ENCODE results near the gene TDRD7.

The TDRD7 gene

DNA sequence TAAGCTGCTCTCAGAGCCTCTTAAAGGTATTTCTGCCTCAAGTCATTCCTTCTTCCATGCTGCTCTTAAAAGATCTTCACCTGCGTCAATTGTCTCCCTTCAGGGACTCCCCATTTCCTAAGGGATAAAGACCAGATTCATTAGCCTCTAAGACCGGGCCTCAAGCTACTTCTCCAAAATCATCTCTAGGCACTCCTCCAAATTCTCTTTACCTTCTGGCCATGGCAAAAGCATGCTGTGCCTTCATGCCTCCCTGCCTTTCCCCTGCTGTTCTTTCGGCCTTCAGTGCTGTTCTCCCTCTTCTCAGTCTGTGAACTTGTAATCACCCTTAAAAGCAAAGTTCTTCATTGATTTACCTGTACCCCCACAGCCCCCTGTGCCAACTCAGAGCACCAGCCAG is 93.9 kb downstream of the TDRD7 start:
- no peak for DNase-seq (ENCODE audit: low read depth in 4 of 4, low spot score in 1 of 4)

DNA sequence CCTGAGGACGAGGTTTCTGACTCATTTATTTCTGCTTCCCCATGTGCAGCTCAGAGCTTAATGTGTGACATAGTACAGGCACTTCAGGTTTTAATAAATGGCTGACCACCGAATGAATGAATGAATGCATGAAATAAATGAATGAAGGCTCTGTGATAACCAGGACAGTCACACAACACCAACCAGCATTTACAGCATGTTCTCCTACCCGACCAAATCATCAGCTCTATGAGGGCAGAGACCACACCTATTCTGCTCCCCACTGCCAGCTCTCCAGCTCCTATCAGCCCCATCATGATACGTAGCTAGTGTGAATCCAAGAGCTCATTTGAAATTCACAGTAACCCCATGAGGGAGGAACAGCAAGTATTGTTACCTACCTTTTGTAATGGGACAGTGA is 94.4 kb downstream of the TDRD7 start:
- no peak for DNase-seq (ENCODE audit: low read depth in 4 of 4, low spot score in 1 of 4)

DNA sequence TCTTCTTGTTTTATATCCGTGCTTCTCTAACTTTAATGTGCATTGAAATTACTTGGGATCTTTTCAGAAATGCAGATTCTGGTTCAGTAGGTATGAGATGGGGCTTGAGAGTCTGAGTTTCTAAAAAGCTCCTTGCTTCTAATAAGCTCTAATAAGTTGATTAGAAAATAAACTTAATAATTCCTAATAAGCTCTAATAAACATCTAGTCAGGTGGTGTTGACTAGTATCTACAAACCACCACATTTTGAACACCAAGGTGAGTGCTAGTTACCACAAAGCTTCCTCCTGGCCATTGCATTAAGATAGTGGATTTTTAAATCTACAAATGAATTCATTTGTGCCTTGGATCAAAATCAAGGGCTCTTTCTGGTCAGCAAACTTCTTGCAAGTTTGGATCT is 94.9 kb downstream of the TDRD7 start:
- DNase-seq (ENCODE audit: low read depth in 4 of 4, low spot score in 1 of 4) = no peak

DNA sequence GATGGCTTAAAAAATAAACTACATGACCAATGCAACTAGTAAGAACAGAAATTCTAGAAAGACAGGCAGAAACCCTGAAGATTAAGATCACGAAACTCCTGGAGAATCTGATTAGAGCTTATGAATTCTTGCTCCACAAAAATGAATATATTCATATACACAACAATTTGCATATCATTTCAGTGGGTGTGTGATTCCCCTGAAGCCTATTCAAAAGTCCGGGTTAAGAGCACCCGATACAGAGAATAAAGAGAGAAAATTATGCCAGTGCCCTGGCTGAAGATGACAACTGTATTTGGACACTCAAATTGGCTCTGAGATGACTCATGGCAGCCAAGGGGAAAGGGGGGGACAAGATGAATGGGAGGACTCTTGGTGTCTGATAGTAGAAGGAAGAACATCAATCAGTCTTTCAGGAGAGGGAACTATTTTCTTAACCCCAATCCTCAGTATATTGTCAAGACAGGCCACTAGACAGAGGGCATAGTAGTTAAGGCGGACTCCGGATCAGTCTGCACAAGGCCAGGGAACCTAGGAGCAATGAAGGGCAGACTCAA is 95.6 kb downstream of the TDRD7 start:
- DNase-seq (ENCODE audit: low read depth in 4 of 4, low spot score in 1 of 4) = no peak

DNA sequence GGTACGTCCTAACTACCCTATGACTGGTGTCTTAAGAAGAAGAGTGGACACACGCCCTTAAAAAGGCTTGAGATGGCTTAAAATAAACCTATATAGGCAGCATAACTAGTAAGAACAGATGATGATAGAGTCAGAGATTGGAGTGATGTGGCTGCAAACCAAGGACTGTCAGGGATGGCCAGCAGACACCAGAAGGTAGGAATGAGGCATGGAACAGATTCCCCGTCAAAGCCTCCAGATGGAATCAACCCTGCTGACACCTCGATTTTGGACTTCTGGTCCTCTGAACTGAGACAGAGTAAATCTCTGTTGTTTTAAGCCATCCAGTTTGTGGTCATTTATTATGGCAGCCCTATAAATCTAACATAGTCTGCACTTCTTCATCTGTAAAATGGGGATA is 97.0 kb downstream of the TDRD7 start:
- no peak for DNase-seq (ENCODE audit: low read depth in 4 of 4, low spot score in 1 of 4)

GRCh38 chr9:97510797-97511654 is 99.1 kb downstream of the TDRD7 start:
- no peak for DNase-seq (ENCODE audit: low read depth in 4 of 4, low spot score in 1 of 4)

DNA sequence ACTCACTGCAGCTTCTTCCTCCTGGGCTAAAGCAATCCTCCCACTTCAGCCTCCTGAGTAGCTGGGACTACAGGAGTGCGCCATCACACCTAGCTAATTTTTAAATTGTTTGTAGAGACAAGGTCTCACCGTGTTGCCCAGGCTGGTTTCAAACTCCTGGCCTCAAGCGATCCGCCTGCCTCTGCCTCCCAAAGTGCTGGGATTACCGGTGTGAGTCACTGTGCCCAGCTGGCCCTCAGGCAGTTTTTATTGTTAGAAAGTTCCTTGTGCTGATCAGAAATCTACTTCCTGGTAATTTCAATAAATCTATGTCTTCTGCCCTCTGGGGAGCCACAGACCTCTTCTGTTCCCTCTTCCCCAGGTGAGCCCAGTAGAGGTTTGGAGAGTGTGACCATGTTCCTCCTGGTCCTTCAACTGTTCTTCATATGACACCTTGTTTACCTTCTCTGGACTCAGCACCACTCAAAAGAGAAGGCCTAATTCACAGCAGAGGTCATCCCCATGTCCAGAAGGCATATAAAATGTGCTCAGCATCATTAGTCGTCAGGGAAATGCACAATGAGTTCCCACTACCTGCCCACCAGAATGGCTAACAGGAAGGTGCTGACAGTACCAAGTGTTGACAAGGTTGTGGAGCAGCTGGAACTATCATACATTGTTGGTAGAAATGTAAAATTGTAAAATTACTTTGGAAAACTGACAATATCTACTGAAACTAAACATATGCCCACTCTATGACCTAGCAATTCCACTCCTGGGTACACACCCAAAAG is 99.9 kb downstream of the TDRD7 start:
- DNase-seq (ENCODE audit: low read depth in 4 of 4, low spot score in 1 of 4) = no peak

DNA sequence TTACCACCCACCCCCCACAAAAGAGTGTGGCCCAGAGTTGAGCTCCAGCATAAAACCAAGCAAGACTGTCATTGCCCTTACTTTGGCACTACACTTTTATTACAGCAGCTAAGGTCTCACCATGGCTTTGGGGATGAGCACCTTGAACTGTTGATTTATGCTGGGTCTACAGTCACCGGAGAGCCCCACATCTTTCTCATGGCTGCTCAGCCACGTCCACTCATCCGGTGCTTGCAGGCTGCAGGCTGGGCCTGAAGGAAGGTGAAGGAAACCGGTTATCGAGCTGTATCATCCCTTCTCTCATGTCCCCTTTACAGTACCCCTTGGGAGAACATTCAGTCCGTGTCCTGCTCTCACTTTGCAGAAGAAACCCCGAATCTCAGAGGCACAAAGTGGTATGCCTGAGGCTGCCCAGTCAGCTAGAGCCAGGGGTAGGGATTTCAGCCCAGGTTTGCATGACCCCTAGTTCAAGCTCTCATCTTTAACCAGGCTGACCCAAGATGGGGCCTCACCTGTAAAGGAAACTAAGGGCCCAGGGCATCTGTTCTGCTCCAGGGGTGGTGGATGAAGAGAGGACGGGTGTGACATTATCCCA is 101.2 kb downstream of the TDRD7 start:
- no peak for DNase-seq (ENCODE audit: low read depth in 4 of 4, low spot score in 1 of 4)

- no peak for DNase-seq (ENCODE audit: low read depth in 4 of 4, low spot score in 1 of 4)
Observed at GRCh38 chr9:97514531-97514930, 102.6 kb downstream of the TDRD7 start.

DNA sequence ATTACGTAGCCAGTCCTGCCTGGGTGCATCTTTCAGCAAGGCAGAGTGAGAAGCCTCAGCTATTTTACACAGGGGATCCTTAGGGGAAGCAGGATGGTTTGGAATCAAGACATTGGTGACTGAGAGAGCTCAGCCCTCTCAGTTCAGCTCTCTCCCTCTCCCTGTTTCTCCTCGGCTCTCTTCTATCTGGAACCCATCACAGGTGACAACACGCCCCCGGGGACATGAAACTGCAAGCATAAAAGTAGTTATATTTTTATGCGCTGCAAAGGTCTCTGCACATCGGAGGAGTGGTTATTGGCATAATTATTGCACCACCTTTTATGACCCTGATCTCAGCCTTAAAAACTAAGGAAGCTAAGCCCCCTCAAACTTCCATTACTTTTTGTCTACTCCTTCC is 103.8 kb downstream of the TDRD7 start:
- no peak for DNase-seq (ENCODE audit: low read depth in 4 of 4, low spot score in 1 of 4)

DNA sequence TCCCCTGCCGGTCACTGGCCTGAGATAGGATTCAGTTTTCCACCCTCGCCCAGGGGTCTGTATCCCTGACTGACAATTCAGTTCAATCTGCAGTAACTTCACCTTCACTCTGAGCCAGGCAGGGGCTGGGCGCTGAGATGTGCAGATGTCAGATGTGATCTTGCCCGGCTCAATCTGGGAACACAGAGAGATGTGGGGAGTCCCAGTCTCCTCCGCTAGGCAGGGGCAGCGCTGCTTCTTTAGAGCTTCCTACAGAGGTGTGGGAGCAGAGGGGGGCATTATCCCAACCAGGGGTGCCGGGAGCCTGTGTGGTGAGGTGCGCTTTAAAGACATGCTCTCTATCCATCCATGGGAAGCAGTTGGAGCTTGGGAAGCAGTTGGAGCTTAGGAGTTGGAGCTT is 104.2 kb downstream of the TDRD7 start:
- no peak for DNase-seq (ENCODE audit: low read depth in 4 of 4, low spot score in 1 of 4)

DNA sequence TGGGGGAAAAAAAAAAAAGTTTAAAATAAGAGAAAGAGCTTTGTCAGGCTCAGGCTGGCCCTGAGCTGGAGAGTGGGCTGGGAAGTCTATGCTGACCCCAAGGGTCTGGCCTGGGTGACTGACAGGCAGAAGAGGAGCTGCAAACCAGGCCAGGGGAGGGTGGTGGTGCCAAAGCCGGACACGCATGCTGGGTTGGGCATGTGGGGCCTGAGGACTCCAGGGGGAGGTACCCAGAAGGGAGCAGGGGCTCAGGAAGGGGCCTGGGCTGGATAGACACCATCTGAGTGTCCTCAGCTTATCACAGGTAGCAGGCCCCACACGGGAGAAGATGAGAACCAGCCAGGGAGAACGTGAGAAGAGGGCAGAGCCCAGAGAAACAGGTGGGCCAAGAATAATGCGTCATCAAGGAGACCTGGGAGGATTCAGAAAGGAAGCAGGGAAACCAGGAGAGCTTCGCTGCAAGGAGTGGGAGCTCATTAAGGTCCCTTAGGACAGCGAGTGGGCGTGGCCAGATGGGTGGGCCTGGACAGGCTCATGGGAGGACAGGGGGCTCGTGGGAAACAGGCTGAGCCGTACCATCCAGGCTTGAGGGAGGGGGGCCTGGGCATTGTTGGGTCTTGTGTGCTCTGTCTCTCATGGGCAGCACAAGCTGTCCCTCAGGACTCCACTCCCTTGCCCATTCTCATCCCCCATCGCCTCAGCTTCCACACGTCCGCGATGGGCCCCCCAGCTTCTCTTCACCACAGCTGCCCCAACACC is 105.6 kb downstream of the TDRD7 start:
- no peak for DNase-seq (ENCODE audit: low read depth in 4 of 4, low spot score in 1 of 4)

GRCh38 chr9:97518166-97518908 is 106.4 kb downstream of the TDRD7 start:
- DNase-seq (ENCODE audit: low read depth in 4 of 4, low spot score in 1 of 4) = no peak

DNA sequence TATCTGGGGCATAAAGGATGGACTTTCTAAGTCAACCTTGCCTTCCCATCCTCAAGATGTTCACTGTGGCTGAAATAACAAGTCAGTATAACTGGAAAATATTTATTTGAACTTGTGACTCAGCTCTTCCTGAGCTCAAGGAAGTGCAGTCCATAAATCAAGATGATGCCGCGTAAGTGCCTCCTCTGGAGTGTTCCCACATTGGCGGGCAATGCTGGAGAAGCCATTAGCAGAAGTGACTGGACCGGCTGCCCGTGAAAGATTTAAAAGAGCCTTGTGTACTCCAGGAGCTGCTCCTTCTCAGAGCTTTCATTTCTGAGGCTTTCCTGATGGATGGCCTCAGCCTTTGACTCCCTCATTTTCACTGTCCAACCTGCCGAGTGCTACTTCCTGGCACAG is 107.0 kb downstream of the TDRD7 start:
- DNase-seq (ENCODE audit: low read depth in 4 of 4, low spot score in 1 of 4) = no peak

DNA sequence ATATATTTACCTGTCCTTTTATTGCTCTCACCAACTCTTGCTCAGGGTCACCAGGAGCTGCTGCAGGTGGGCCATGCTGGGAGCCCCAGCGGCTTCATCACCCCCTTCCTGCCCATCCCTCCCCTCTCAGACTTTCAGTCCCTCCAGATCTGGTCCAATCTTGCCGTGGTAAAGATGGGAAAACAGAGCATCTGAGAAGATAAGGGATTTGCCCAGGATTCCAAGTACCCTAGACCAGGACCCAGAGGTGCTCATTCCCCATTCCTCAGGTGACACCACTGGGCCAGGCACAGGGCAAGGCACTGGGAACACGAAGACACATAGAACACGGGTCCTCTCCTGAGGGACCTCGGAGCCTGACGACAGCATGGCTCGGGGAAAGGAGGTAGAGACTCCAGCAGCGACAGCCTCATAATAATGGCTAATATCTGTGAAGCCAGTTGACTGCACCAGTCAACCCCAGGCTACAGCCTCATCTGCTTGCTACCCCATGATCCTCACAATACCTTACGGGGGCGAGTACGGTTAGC is 107.6 kb downstream of the TDRD7 start:
- no peak for DNase-seq (ENCODE audit: low read depth in 4 of 4, low spot score in 1 of 4)

- no peak for DNase-seq (ENCODE audit: low read depth in 4 of 4, low spot score in 1 of 4)
Observed at GRCh38 chr9:97521576-97522333, 109.9 kb downstream of the TDRD7 start.

DNA sequence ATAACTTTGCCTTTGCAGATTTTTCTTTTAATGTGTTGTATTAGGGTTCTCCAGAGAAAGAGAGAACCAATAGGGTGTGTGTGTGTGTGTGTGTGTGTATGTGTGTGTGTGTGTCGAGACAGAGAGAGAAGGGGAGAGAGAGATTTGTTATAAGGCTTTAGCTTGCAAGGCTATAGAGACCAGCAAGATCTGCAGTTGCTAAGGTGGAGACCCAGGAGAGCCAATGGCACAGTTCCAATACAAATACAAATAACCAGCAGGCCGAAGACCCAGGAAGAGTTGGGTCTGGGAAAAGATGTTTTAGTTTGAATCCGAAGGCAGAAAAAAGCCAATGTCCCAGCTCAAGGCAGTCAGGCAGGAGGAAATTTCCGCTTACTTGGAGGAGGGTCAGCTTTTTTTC is 112.5 kb downstream of the TDRD7 start:
- no peak for DNase-seq (ENCODE audit: low read depth in 4 of 4, low spot score in 1 of 4)

GRCh38 chr9:97525451-97525850 is 113.6 kb downstream of the TDRD7 start:
- no peak for DNase-seq (ENCODE audit: low read depth in 4 of 4, low spot score in 1 of 4)

DNA sequence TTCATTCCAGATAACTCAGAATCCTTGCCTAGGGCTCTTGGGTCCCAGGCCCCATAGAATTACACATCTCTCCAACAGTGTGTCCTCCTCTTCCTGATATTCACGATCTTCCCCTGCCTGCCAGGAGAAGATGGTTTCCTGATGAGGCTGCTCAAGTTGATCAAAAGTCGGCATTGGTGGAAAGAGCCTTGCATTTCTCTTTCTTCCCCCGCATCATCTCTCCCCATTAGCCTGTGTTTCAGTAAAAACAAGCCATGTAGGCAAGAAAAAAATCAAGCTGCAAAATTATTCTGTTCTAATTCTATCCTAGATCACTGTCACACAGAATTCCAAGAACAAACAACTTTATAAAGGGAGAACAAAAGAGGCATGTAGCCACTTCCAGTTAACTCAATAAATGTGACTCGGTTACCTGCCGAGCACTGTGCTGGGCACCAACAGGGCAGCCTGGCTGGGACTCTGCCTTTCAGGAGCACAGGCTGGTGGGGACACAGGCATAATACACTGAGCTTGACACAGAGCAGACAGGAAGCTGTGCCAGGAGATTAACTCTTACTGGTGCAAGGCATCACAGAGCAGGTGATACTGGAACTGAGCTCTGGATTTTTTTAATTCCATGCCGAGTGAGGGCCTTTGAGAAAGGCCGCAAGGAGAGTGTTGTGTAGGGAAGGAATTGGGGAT is 115.1 kb downstream of the TDRD7 start:
- no peak for DNase-seq (ENCODE audit: low read depth in 4 of 4, low spot score in 1 of 4)

Measured in stimulated activated CD4-positive, alpha-beta T cell treated with anti-CD3 and anti-CD28 coated beads, Interleukin-1b, Interleukin-23, amount 100 ng/mL, for 24 hours (primary cell).